ENCODE results near the gene RTP5.

RTP5 gene

GRCh38 chr2:241901018-241901380 is 31.5 kb downstream of the RTP5 start:
- TF ChIP-seq ZBTB7A (IDR thresholded peaks at IDR 0.05; ENCODE audit: low read depth) (no peak), EGR1 (IDR thresholded peaks at IDR 0.05) (no peak), REST (IDR thresholded peaks at IDR 0.05; ENCODE audit: low read depth) (no peak)

- no peak for TF ChIP-seq EGR1 (IDR thresholded peaks at IDR 0.05)
- TF ChIP-seq MAX (IDR thresholded peaks at IDR 0.05) = peak; percentile 28; the same call in 1 of the 2 replicates
Measured at GRCh38 chr2:241901500-241902351, 32.2 kb downstream of the RTP5 start.

GRCh38 chr2:241902357-241902991 is 32.9 kb downstream of the RTP5 start:
- no peak for TF ChIP-seq ZBTB7A (IDR thresholded peaks at IDR 0.05; ENCODE audit: low read depth)
- TF ChIP-seq CREB1 (IDR thresholded peaks at IDR 0.05; ENCODE audit: low read depth) = no peak
- no peak for TF ChIP-seq REST (IDR thresholded peaks at IDR 0.05; ENCODE audit: low read depth)
- TF ChIP-seq TCF12 (IDR thresholded peaks at IDR 0.05; ENCODE audit: low read depth) = no peak
- no peak for TF ChIP-seq TEAD4 (IDR thresholded peaks at IDR 0.05)
- no peak for TF ChIP-seq MAX (IDR thresholded peaks at IDR 0.05)
- TF ChIP-seq EP300 (IDR thresholded peaks at IDR 0.05; ENCODE audit: borderline replicate concordance) = no peak
- no peak for TF ChIP-seq TAF1 (IDR thresholded peaks at IDR 0.05; ENCODE audit: low read depth)
- no peak for TF ChIP-seq YY1 (IDR thresholded peaks at IDR 0.05; ENCODE audit: low read depth)

- TF ChIP-seq RAD21 (IDR thresholded peaks at IDR 0.05; ENCODE audit: low read depth) = no peak
- no peak for TF ChIP-seq FOXM1 (IDR thresholded peaks at IDR 0.05; ENCODE audit: borderline replicate concordance, low read depth)
- TF ChIP-seq TAF1 (IDR thresholded peaks at IDR 0.05; ENCODE audit: low read depth) = no peak
- TF ChIP-seq USF1 (IDR thresholded peaks at IDR 0.05) = no peak
Measured at GRCh38 chr2:241903121-241904010, 33.8 kb downstream of the RTP5 start.

- TF ChIP-seq ZBTB7A (IDR thresholded peaks at IDR 0.05; ENCODE audit: low read depth) = no peak
- TF ChIP-seq CEBPB (IDR thresholded peaks at IDR 0.05) = no peak
- no peak for TF ChIP-seq YY1 (IDR thresholded peaks at IDR 0.05; ENCODE audit: low read depth)
- no peak for TF ChIP-seq TCF12 (IDR thresholded peaks at IDR 0.05; ENCODE audit: low read depth)
- TF ChIP-seq REST (IDR thresholded peaks at IDR 0.05; ENCODE audit: low read depth) = no peak
- no peak for TF ChIP-seq FOXM1 (IDR thresholded peaks at IDR 0.05; ENCODE audit: borderline replicate concordance, low read depth)
- no peak for TF ChIP-seq EP300 (IDR thresholded peaks at IDR 0.05; ENCODE audit: borderline replicate concordance)
- no peak for TF ChIP-seq USF1 (IDR thresholded peaks at IDR 0.05)
- no peak for TF ChIP-seq TAF1 (IDR thresholded peaks at IDR 0.05; ENCODE audit: low read depth)
- TF ChIP-seq NFIC (IDR thresholded peaks at IDR 0.05) = no peak
- TF ChIP-seq MAX (IDR thresholded peaks at IDR 0.05) = no peak
- no peak for TF ChIP-seq CREB1 (IDR thresholded peaks at IDR 0.05; ENCODE audit: low read depth)
- TF ChIP-seq TEAD4 (IDR thresholded peaks at IDR 0.05) = no peak
Measured at GRCh38 chr2:241904011-241904718, 34.6 kb downstream of the RTP5 start.

Measured in Ishikawa (cell line).